Transverse colon (tissue), 4 donors: ENCODE results near the gene SMG7. TPM values are rescaled to one million over a fixed set of nuclear protein-coding genes. Genes with fewer than 3 reads are reported as not detected.

ENCODE experiments used
- DNase-seq: peaks from one replicate; pipeline ENCODE4 v3.0.0-alpha.2; 2019
- H3K27ac ChIP-seq, 4 donors: fragments of 200-600 bp; sonication (generic); 2 replicates each; pipeline ENCODE4 v1.5.1; 2016 to 2018; ENCODE audit warnings: inconsistent platforms in 4 of 4
- H3K27me3 ChIP-seq: fragments of 200-600 bp; sonication (generic); 2 replicates; pipeline ENCODE4 v1.5.1; 2017; ENCODE audit warnings: inconsistent platforms
- H3K36me3 ChIP-seq, 4 donors: fragments of 200-600 bp; sonication (generic); 2 replicates each; pipeline ENCODE4 v1.5.1; 2017 to 2019; ENCODE audit warnings: inconsistent platforms in 4 of 4
- H3K4me1 ChIP-seq, 4 donors: fragments of 200-600 bp; sonication (generic); 2 replicates each; pipeline ENCODE4 v1.5.1; 2017 to 2020; ENCODE audit warnings: inconsistent platforms in 4 of 4
- H3K4me3 ChIP-seq, 4 donors: fragments of 200-600 bp; sonication (generic); 1 replicate in 1 of 4; 2 replicates in 3 of 4; pipeline versions ENCODE4 v1.5.1 to v1.6.1; 2017 to 2019; ENCODE audit warnings: inconsistent platforms in 4 of 4
- H3K9me3 ChIP-seq, 2 donors: fragments of 200-600 bp; sonication (generic); 2 replicates each; pipeline ENCODE4 v1.5.1; 2017 to 2019; ENCODE audit warnings: inconsistent platforms in 2 of 2
- EP300 ChIP-seq: sonication (generic); formaldehyde crosslinking; IDR thresholded peaks from one replicate; pipeline ENCODE4 v1.6.1; 2017; ENCODE audit warnings: antibody characterized with exemption, low read depth
- POLR2A ChIP-seq: fragments of 450-650 bp; IDR thresholded peaks from one replicate; pipeline ENCODE4 v1.6.1; 2016; ENCODE audit warnings: antibody characterized with exemption, mild to moderate bottlenecking, moderate library complexity
- POLR2AphosphoS5 ChIP-seq, 3 donors: sonication (generic); formaldehyde crosslinking; IDR thresholded peaks; one replicate each; pipeline ENCODE4 v1.6.1; 2016; ENCODE audit warnings: antibody characterized with exemption in 3 of 3
- WGBS, 2 donors: methylation state at CpG; one replicate each; pipeline ENCODE4 v1.1.5; 2018; ENCODE audit warnings: low coverage in 1 of 2; 5-methylcytosine and 5-hydroxymethylcytosine counted together
- in situ Hi-C, 4 donors: fragments of 200-750 bp; cut with MboI; loops; one replicate each; pipeline versions ENCODE4 v1.15.0 to v1.15.1; 2017; ENCODE audit warnings: low sequenced_read_pairs in 3 of 4, low pct_ligation_motif_present in 1 of 4, low pct_unique_long_range_greater_than_20kb in 1 of 4
- intact Hi-C: fragments of 100-400 bp; cut with DNase I; formaldehyde crosslinking; loops from one replicate; pipeline ENCODE4 v1.15.1; 2023; ENCODE audit warnings: low total_unique reads
- total RNA-seq, 4 donors: library from RNA; depleted of rRNA; stranded (reverse); fragments of >200 nt; gene quantifications; one replicate each; pipeline ENCODE4 v1.1.0, GENCODE V29; 2016
- TF ChIP-seq, protein P1 (sequence below), 5 experiments: fragments of 200-600 bp in 3 of 5; fragments of 450-650 bp in 2 of 5; sonication (generic) in 3 of 5; IDR thresholded peaks; 1 replicate in 2 of 5; 2 replicates in 3 of 5; pipeline ENCODE4 v1.5.1; 2016 to 2017; ENCODE audit warnings: antibody characterized with exemption in 5 of 5, inconsistent platforms in 3 of 5, mild to moderate bottlenecking in 2 of 5, moderate library complexity in 1 of 5

SMG7 gene
- total RNA-seq, 4 donors from 2014 or later: 54.9 to 107 (median 74.1) TPM

DNA sequence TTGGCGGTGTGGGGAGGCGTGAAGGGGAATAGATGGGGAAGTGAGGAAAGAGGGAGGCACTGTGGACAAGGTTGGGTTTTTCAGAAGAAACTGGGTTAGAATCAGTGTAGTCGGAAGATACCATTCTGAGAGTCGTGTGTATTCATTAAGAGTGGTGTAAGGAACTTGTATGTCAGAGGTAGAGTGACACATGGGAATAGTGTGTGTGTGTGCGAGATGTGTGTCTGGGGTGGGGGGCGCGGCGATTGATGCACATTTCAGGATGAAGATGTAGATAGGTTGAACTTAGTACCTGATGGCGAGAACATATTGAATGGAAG, 878 bp downstream of the SMG7 start:
- in situ Hi-C loops: loop anchor here in 2 of 4 donors (5.0 to 25.0 kb wide), 4 partner anchors 69 to 439 kb away; partner anchors contain the start of gene ARPC5 (in 2 of the 2)

DNA sequence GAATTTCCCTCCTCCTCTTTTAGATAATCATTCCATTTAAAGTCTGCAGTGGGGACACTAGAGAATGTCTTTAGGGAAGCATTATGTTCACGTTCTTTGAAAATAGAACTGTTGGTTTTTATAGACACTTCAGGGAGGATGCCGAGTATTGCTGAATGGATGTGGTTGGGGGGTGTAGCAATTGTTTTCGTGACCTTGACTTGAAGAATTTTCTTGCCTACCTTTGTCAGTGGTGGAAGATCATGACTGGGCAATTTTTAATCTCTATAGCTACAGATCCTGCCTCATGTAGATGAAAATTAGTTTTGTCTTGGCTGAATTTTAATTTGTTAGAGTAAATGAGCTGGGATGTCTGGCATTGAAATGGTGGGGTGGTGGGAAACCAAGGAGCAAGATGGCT, 3.8 kb downstream of the SMG7 start:
- no peaks in the 10 kb centered on the region for H3K27me3 ChIP-seq
- TF ChIP-seq EP300 (no peak), POLR2AphosphoS5 (IDR thresholded peaks at IDR 0.05) (no peak), POLR2A (no peak)
- TF ChIP-seq, protein P1, sequence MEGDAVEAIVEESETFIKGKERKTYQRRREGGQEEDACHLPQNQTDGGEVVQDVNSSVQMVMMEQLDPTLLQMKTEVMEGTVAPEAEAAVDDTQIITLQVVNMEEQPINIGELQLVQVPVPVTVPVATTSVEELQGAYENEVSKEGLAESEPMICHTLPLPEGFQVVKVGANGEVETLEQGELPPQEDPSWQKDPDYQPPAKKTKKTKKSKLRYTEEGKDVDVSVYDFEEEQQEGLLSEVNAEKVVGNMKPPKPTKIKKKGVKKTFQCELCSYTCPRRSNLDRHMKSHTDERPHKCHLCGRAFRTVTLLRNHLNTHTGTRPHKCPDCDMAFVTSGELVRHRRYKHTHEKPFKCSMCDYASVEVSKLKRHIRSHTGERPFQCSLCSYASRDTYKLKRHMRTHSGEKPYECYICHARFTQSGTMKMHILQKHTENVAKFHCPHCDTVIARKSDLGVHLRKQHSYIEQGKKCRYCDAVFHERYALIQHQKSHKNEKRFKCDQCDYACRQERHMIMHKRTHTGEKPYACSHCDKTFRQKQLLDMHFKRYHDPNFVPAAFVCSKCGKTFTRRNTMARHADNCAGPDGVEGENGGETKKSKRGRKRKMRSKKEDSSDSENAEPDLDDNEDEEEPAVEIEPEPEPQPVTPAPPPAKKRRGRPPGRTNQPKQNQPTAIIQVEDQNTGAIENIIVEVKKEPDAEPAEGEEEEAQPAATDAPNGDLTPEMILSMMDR (IDR thresholded peaks at IDR 0.05): no peak
- in situ Hi-C loops: loop anchor here in 1 of 4 donors (10.0 kb wide), 1 partner anchor 159 kb away; the partner anchor contains the start of gene ARPC5
- peaks cover 16 to 64% (median 30%) of the 10 kb centered on the region in 4 donors for H3K4me1 ChIP-seq
- H3K36me3 ChIP-seq: no peaks in the 10 kb centered on the region
- 82 to 96% methylated on average over 3 of the region's 3 CpGs for WGBS, 2 donors
- intact Hi-C loops: loop anchor here (10.0 kb wide), 1 partner anchor 191 kb away; no protein-coding TSS in a partner anchor
- H3K27ac ChIP-seq: no peak overlapping the region
- no peaks in the 10 kb centered on the region for H3K9me3 ChIP-seq
- DNase-seq: no peak
- H3K4me3 ChIP-seq: no peak overlapping the region

More for the DNA sequence above, 878 bp downstream of the SMG7 start:
- Histone ChIP-seq H3K9me3 (no peaks in the 10 kb centered on the region), H3K27ac (peak overlapping the region; percentile 93 to 98 (median 96)), H3K36me3 (no peaks in the 10 kb centered on the region), H3K27me3 (no peaks in the 10 kb centered on the region), H3K4me3 (peak overlapping the region; percentile 77 to 99 (median 86)), H3K4me1 (peaks cover 7 to 40% (median 21%) of the 10 kb centered on the region in 4 donors)
- intact Hi-C loops: loop anchor here (5.0 to 10.0 kb wide), 2 partner anchors 164 to 188 kb away; partner anchors contain the start of gene ARPC5
- TF ChIP-seq, protein P1 (IDR thresholded peaks at IDR 0.05): no peak
- TF ChIP-seq EP300 (no peak), POLR2AphosphoS5 (IDR thresholded peaks at IDR 0.05) (no peak), POLR2A (no peak)
- DNase-seq: no peak
- WGBS, 2 donors: 22 to 26% methylated on average over 9 of the region's 9 CpGs

DNA sequence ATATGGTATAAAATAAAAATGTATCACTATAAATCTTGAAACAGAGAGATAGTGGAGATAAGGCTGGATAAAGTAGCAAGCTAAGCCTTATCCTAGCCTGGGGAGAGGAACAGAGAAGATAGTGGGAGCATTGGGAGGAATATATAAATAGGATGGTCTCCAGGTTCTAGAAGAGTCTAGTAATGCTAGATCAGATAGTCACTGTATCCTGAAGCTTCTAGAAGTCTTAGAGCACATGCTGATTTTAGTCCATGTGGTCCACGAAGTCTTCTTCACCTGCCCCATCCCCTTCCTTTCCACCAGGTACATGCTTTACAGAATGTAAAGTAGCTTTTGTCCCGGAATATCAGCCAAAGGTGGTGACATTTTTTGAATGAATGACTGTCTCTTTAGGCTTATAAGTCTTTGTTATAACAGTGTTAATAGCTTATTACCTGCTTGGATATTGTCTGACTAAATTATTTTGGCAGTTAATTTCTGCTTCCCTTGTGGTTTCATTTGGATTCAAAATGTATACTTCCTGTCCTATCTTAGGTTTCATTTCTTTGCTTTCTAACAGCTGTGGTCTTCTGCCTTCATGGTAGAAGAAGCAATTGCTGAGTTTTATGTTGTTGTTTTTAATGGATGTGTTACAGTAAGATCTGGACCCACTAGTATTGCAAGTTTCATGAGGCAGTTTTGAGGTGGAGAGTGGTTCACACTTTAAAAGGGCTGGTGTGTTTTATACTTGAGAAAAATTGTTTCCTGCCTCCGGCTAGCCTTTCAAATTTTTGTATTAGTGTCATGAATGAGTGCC, 5.9 kb downstream of the SMG7 start:
- H3K9me3 ChIP-seq: no peaks in the 10 kb centered on the region
- in situ Hi-C loops (loop anchor here in 1 of 4 donors (10.0 kb wide), 1 partner anchor 157 kb away; the partner anchor contains the start of gene ARPC5), intact Hi-C loops (loop anchor here (10.0 kb wide), 1 partner anchor 193 kb away; no protein-coding TSS in a partner anchor)
- 58 to 70% methylated on average over 2 to 3 of the region's 3 CpGs for WGBS, 2 donors
- peaks cover 18 to 70% (median 30%) of the 10 kb centered on the region in 4 donors for H3K4me1 ChIP-seq
- no peak overlapping the region for H3K27ac ChIP-seq
- TF ChIP-seq EP300 (no peak), POLR2AphosphoS5 (IDR thresholded peaks at IDR 0.05) (no peak), POLR2A (no peak)
- TF ChIP-seq, protein P1 (IDR thresholded peaks at IDR 0.05): no peak
- H3K27me3 ChIP-seq: no peaks in the 10 kb centered on the region
- no peak overlapping the region for H3K4me3 ChIP-seq
- no peaks in the 10 kb centered on the region for H3K36me3 ChIP-seq
- DNase-seq: no peak

DNA sequence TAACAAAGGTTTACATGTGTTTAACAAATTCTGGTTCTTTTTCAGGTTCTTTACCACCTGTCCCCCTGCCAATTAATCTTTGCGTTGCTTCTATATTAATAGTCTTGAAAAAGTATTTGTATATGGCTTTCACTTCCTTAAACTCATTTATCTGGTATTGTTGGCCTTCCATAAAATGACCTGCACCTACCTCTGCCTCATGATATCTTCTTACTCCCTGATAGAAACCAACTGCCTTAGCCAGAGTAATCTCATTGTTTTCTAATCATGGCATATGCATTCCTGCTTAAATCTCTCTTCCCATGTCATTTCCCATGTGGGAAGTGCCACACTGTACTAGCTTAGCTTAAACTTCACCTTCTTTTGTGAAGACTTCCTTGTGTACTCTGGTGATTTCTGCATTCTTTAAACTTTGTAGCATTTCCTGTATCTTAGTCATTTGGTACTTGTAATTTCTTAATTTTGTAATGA, 8.7 kb downstream of the SMG7 start:
- Histone ChIP-seq H3K27ac (no peak overlapping the region), H3K9me3 (no peaks in the 10 kb centered on the region), H3K36me3 (no peaks in the 10 kb centered on the region), H3K27me3 (no peaks in the 10 kb centered on the region), H3K4me3 (no peak overlapping the region), H3K4me1 (peaks cover 12 to 53% (median 18%) of the 10 kb centered on the region in 4 donors)
- DNase-seq: no peak
- intact Hi-C loops (no loop called here), in situ Hi-C loops (no loop called here)
- TF ChIP-seq EP300 (no peak), POLR2A (no peak), POLR2AphosphoS5 (IDR thresholded peaks at IDR 0.05) (no peak)
- TF ChIP-seq, protein P1 (IDR thresholded peaks at IDR 0.05): no peak
- 61 to 90% methylated on average over 1 of the region's 1 CpG for WGBS, 2 donors
